ENCODE results near the gene SCN2B.

- TF ChIP-seq CTCF (IDR thresholded peaks at IDR 0.05) (no peak), POLR2A (IDR thresholded peaks at IDR 0.05) (no peak)
Observed at GRCh38 chr11:118129471-118130172, 46.8 kb downstream of the SCN2B start.

All from uterus (tissue), 2 donors.